Measurements from ENCODE around the gene DPEP2. TPM values are rescaled to one million over a fixed set of nuclear protein-coding genes. Genes with fewer than 3 reads are reported as not detected.

DPEP2 gene
- total RNA-seq, 1 experiment from 2014 or later: not detected

- H3K9me3 ChIP-seq (ENCODE audit: control insufficient read depth in 1 of 2, insufficient read depth in 1 of 2, low read depth in 1 of 2, low read length in 2 of 2): no peaks in the 10 kb centered on the region
- H3K9me2 ChIP-seq (ENCODE audit: insufficient read depth): no peaks in the 10 kb centered on the region
- RAD21 ChIA-PET (ENCODE audit: low non-redundant PET in 1 of 2, low total read pairs in 2 of 2, uncharacterized antibody in 2 of 2, unreplicated experiment in 2 of 2): no interaction called here
- no peak overlapping the region for H3K9ac ChIP-seq (ENCODE audit: low read length)
- no TSS peak for BruUV-seq (replicated peaks)
- intact Hi-C loops (cut with micrococcal nuclease): no loop called here
- no peaks in the 10 kb centered on the region for H4K20me1 ChIP-seq (ENCODE audit: insufficient read depth)
- H3K4me1 ChIP-seq (ENCODE audit: control insufficient read depth in 1 of 2, insufficient read depth in 2 of 2, low read length in 2 of 2): peaks cover 0 to 2% of the 10 kb centered on the region in 2 experiments; a peak in 1 of 4 replicates
- no peak for ATAC-seq
- POLR2A ChIA-PET: no interaction called here
- no peak overlapping the region for H2AFZ ChIP-seq (ENCODE audit: low read depth, low read length, poor library complexity, severe bottlenecking)
- no peak overlapping the region for H3K27ac ChIP-seq (ENCODE audit: low read depth, low read length)
- no peaks in the 10 kb centered on the region for H3K79me2 ChIP-seq (ENCODE audit: insufficient read depth, low read length)
- no peaks in the 10 kb centered on the region for H3K27me3 ChIP-seq (ENCODE audit: insufficient read depth, low read length)
- no peak overlapping the region for H3K4me2 ChIP-seq (ENCODE audit: low read length)
- TF ChIP-seq EZH2phosphoT487 (IDR thresholded peaks at IDR 0.05; ENCODE audit: borderline replicate concordance) (no peak), EZH2 (IDR thresholded peaks at IDR 0.05) (no peak)
- peaks cover 4 to 17% of the 10 kb centered on the region in 2 experiments; a peak in 2 of 4 replicates for H3K36me3 ChIP-seq (ENCODE audit: control insufficient read depth in 1 of 2, insufficient read depth in 2 of 2, low read length in 2 of 2)
- H3K4me3 ChIP-seq (replicated peaks in 1 of 2; ENCODE audit: low read depth in 1 of 2, low read length in 2 of 2): no peak overlapping the region
- CTCF ChIA-PET: interaction anchor here (0.5 kb wide), 1 partner anchor 134 kb away, joined by 3 read pairs; no protein-coding TSS in a partner anchor
- DNase-seq (ENCODE audit: low read depth, low spot score): no peak
Observed at GRCh38 chr16:67946966-67947558, 52.2 kb downstream of the DPEP2 start.

- no peak overlapping the region for H2AFZ ChIP-seq (ENCODE audit: low read depth, low read length, poor library complexity, severe bottlenecking)
- no peaks in the 10 kb centered on the region for H3K27me3 ChIP-seq (ENCODE audit: insufficient read depth, low read length)
- H3K36me3 ChIP-seq (ENCODE audit: control insufficient read depth in 1 of 2, insufficient read depth in 2 of 2, low read length in 2 of 2): peaks cover 4 to 16% of the 10 kb centered on the region in 2 experiments; a peak in 2 of 4 replicates
- ChIA-PET POLR2A (no interaction called here), RAD21 (ENCODE audit: low non-redundant PET in 1 of 2, low total read pairs in 2 of 2, uncharacterized antibody in 2 of 2, unreplicated experiment in 2 of 2) (no interaction called here), CTCF (no interaction called here)
- no peak overlapping the region; the same call in 1 of the 2 replicates for H3K27ac ChIP-seq (ENCODE audit: low read depth, low read length)
- DNase-seq (ENCODE audit: low read depth, low spot score) (no peak), ATAC-seq (no peak)
- TF ChIP-seq EZH2phosphoT487 (IDR thresholded peaks at IDR 0.05; ENCODE audit: borderline replicate concordance): no peak
- TF ChIP-seq POLR2A (IDR thresholded peaks at IDR 0.05; ENCODE audit: borderline replicate concordance, extremely low read depth, insufficient read depth, insufficient read length): no peak
- no peak for TF ChIP-seq CTCF (IDR thresholded peaks at IDR 0.05 in 2 of 3, conservative IDR thresholded peaks at IDR 0.05 in 1 of 3; ENCODE audit: borderline replicate concordance in 1 of 3, insufficient read depth in 1 of 3, low read depth in 2 of 3, low read length in 2 of 3)
- TF ChIP-seq FOSL1 (IDR thresholded peaks at IDR 0.05; ENCODE audit: low read depth): no peak
- TF ChIP-seq SRF (IDR thresholded peaks at IDR 0.05; ENCODE audit: low read depth): no peak
- TF ChIP-seq SIN3A (IDR thresholded peaks at IDR 0.05; ENCODE audit: low read depth): no peak
- no peak for TF ChIP-seq JUND (IDR thresholded peaks at IDR 0.05)
- TF ChIP-seq ELF1 (IDR thresholded peaks at IDR 0.05; ENCODE audit: borderline replicate concordance, low read depth): no peak
- no peak for TF ChIP-seq EGR1 (IDR thresholded peaks at IDR 0.05; ENCODE audit: low read depth)
- no peak for TF ChIP-seq CBX3 (IDR thresholded peaks at IDR 0.05; ENCODE audit: low read depth)
- no peak for TF ChIP-seq ZFX (IDR thresholded peaks at IDR 0.05)
- H3K9me2 ChIP-seq (ENCODE audit: insufficient read depth): no peaks in the 10 kb centered on the region
- H3K79me2 ChIP-seq (ENCODE audit: insufficient read depth, low read length): no peaks in the 10 kb centered on the region
- no peaks in the 10 kb centered on the region for H3K9me3 ChIP-seq (ENCODE audit: control insufficient read depth in 1 of 2, insufficient read depth in 1 of 2, low read depth in 1 of 2, low read length in 2 of 2)
- BruUV-seq (replicated peaks): no TSS peak
- H3K4me3 ChIP-seq (replicated peaks in 1 of 2; ENCODE audit: low read depth in 1 of 2, low read length in 2 of 2): no peak overlapping the region
- H3K4me1 ChIP-seq (ENCODE audit: control insufficient read depth in 1 of 2, insufficient read depth in 2 of 2, low read length in 2 of 2): peaks cover 0 to 11% of the 10 kb centered on the region in 2 experiments; a peak in 2 of 4 replicates
- intact Hi-C loops (cut with micrococcal nuclease): no loop called here
- no peak overlapping the region for H3K4me2 ChIP-seq (ENCODE audit: low read length)
- H4K20me1 ChIP-seq (ENCODE audit: insufficient read depth): no peaks in the 10 kb centered on the region
- H3K9ac ChIP-seq (ENCODE audit: low read length): no peak overlapping the region
Observed at GRCh38 chr16:67946128-67946569, 53.1 kb downstream of the DPEP2 start.
